ENCODE results near the gene GIMAP1. TPM values are rescaled to one million over a fixed set of nuclear protein-coding genes. Genes with fewer than 3 reads are reported as not detected.
"Not testable (repeated sequence)": the region's sequence is repeated elsewhere in the genome, so short reads cannot be mapped to it uniquely, and the experiment has no call there.

GIMAP1 gene
- total RNA-seq (2022) (not detected in 2 replicates), Bru-seq, nascent RNA (not detected), BruChase-seq, experiment 1, labeled RNA remaining after a 6-hour chase (not detected), BruChase-seq, experiment 2, labeled RNA remaining after a 2-hour chase (not detected)
- long read RNA-seq: 0 reads

GRCh38 chr7:150716368-150716767 is at the start of gene GIMAP1:
Gene GIMAP1, plus strand, starts transcription at chr7:150716613. Its CDS starts 2,435 bp downstream, at chr7:150719048.
- no peaks in the 10 kb centered on the region for H3K4me1 Mint-ChIP-seq (ENCODE audit: insufficient read depth, unreplicated experiment)
- POLR2A ChIA-PET: no interaction called here
- no TSS peak for BruUV-seq (replicated peaks)
- intact Hi-C loops (cut with micrococcal nuclease): no loop called here
- H3K27ac Mint-ChIP-seq (ENCODE audit: low read depth, unreplicated experiment): no peak within 1 kb of the TSS
- H3K36me3 Mint-ChIP-seq (ENCODE audit: insufficient read depth, unreplicated experiment): no peaks in the 10 kb centered on the region
- DNase-seq (ENCODE audit: unreplicated experiment): no peak
- H3K9me3 Mint-ChIP-seq (ENCODE audit: unreplicated experiment): no peaks in the 10 kb centered on the region
- no peak for TF ChIP-seq CTCF (IDR thresholded peaks at IDR 0.05; ENCODE audit: unreplicated experiment)
- H3K27me3 Mint-ChIP-seq (ENCODE audit: insufficient read depth, unreplicated experiment): peaks cover 20% of the 10 kb centered on the region
- CTCF ChIA-PET: no interaction called here
- no peak within 1 kb of the TSS for H3K4me3 Mint-ChIP-seq (ENCODE audit: unreplicated experiment)

- ChIA-PET CTCF (no interaction called here), POLR2A (interaction anchor here (0.6 kb wide), 1 partner anchor 37 kb away, joined by 3 read pairs; no protein-coding TSS in a partner anchor)
- Mint-ChIP-seq H3K36me3 (ENCODE audit: insufficient read depth, unreplicated experiment) (no peaks in the 10 kb centered on the region), H3K27ac (ENCODE audit: low read depth, unreplicated experiment) (no peak overlapping the region), H3K4me3 (ENCODE audit: unreplicated experiment) (no peak overlapping the region), H3K27me3 (ENCODE audit: insufficient read depth, unreplicated experiment) (no peaks in the 10 kb centered on the region), H3K9me3 (ENCODE audit: unreplicated experiment) (no peaks in the 10 kb centered on the region), H3K4me1 (ENCODE audit: insufficient read depth, unreplicated experiment) (no peaks in the 10 kb centered on the region)
- no peak for TF ChIP-seq CTCF (IDR thresholded peaks at IDR 0.05; ENCODE audit: unreplicated experiment)
- no peak for DNase-seq (ENCODE audit: unreplicated experiment)
- no TSS peak for BruUV-seq (replicated peaks)
- intact Hi-C loops (cut with micrococcal nuclease): no loop called here
Observed at GRCh38 chr7:150668472-150668911, 47.9 kb upstream of the GIMAP1 start.

DNA sequence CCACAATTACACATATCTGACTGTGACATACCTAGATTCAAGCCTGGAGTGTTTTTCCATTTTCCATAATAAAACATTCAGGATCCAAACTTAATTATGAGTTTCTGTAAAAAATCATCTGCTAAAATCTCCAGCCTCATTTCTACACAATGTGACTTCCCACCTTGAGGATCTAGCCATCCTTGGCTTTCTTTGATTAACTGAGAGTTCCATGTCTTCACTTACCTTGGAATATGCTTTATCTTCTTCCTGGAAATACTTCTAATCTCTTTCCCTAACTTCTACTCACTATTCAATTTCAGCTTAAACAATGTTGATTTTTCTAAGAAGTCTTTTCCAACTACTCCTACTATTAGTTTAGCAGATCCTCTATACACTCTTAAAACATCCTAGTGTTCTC is 47.4 kb upstream of the GIMAP1 start:
- no peak overlapping the region for H3K27ac Mint-ChIP-seq (ENCODE audit: low read depth, unreplicated experiment)
- DNase-seq (ENCODE audit: unreplicated experiment): no peak
- ChIA-PET CTCF (no interaction called here), POLR2A (no interaction called here)
- no peaks in the 10 kb centered on the region for H3K9me3 Mint-ChIP-seq (ENCODE audit: unreplicated experiment)
- TF ChIP-seq CTCF (IDR thresholded peaks at IDR 0.05; ENCODE audit: unreplicated experiment): no peak
- intact Hi-C loops (cut with micrococcal nuclease): no loop called here
- no peaks in the 10 kb centered on the region for H3K36me3 Mint-ChIP-seq (ENCODE audit: insufficient read depth, unreplicated experiment)
- H3K4me1 Mint-ChIP-seq (ENCODE audit: insufficient read depth, unreplicated experiment): no peaks in the 10 kb centered on the region
- BruUV-seq (replicated peaks): no TSS peak
- H3K4me3 Mint-ChIP-seq (ENCODE audit: unreplicated experiment): no peak overlapping the region
- no peaks in the 10 kb centered on the region for H3K27me3 Mint-ChIP-seq (ENCODE audit: insufficient read depth, unreplicated experiment)

- POLR2A ChIA-PET; H3K4me3 Mint-ChIP-seq (ENCODE audit: unreplicated experiment); DNase-seq (ENCODE audit: unreplicated experiment); H3K9me3 Mint-ChIP-seq (ENCODE audit: unreplicated experiment); H3K36me3 Mint-ChIP-seq (ENCODE audit: insufficient read depth, unreplicated experiment); BruUV-seq (replicated peaks); H3K27me3 Mint-ChIP-seq (ENCODE audit: insufficient read depth, unreplicated experiment); intact Hi-C loops (cut with micrococcal nuclease); H3K27ac Mint-ChIP-seq (ENCODE audit: low read depth, unreplicated experiment); H3K4me1 Mint-ChIP-seq (ENCODE audit: insufficient read depth, unreplicated experiment): not testable (repeated sequence)
- CTCF ChIA-PET: interaction anchor here (0.6 kb wide), 1 partner anchor 18 kb away, joined by 3 read pairs; no protein-coding TSS in a partner anchor
Observed at GRCh38 chr7:150671798-150672585, 44.4 kb upstream of the GIMAP1 start.

Data from MCF 10A (cell line).